Amygdala (tissue), 56 donors: ENCODE measurements around the gene LILRB2.
"Not testable (repeated sequence)": the region's sequence is repeated elsewhere in the genome, so short reads cannot be mapped to it uniquely, and the experiment has no call there.

Experiments
- DNase-seq, 56 donors: peaks; one replicate each; lab custom pipeline; 2025; lab: John Stamatoyannopoulos, UW

LILRB2 gene

GRCh38 chr19:54307389-54308020, 26.6 kb upstream of the LILRB2 start:
- DNase-seq = no peak

DNA sequence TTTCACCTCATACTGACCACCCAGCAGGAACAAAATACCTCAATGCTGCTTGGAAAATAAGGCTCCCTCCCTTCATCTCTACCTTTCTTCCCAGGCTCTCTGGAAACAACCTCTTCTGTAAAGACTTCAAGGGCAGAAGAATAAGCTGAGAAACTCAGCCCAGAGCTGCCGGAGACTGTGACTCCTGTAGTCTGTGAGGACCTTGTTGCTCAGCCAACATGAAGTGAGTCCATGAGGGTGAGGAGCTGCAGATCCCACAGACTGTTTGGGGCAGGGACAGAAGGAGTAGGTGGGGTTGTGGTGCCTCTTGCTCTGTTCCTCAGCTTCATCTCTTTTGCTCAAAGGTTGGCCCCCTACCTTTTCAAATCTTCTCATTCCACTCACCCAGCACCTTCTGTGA, 24.2 kb upstream of the LILRB2 start:
- DNase-seq = no peak

DNA sequence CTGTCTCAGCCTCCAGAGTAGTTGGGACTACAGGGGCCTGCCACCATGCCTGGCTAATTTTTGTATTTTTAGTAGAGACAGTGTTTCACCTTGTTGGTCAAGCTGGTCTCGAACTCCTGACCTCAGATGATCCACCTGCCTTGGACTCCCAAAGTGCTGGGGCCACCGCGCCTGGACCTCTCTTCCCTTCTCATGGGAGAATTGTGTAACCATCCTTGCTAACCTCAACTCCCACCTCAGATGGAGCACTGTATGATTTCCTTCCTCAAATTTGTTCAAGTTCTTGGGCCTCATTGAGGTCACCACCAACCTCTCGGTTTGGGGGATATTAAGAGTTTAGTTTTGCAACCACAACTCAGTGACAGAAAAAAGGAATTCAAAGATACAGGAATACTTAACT, 21.3 kb upstream of the LILRB2 start:
- no peak for DNase-seq

- DNase-seq = no peak
Observed at GRCh38 chr19:54299515-54299914, 18.6 kb upstream of the LILRB2 start.

GRCh38 chr19:54299126-54299498, 18.2 kb upstream of the LILRB2 start:
- DNase-seq = no peak

- no peak for DNase-seq
Observed at GRCh38 chr19:54298357-54299125, 17.6 kb upstream of the LILRB2 start.

DNA sequence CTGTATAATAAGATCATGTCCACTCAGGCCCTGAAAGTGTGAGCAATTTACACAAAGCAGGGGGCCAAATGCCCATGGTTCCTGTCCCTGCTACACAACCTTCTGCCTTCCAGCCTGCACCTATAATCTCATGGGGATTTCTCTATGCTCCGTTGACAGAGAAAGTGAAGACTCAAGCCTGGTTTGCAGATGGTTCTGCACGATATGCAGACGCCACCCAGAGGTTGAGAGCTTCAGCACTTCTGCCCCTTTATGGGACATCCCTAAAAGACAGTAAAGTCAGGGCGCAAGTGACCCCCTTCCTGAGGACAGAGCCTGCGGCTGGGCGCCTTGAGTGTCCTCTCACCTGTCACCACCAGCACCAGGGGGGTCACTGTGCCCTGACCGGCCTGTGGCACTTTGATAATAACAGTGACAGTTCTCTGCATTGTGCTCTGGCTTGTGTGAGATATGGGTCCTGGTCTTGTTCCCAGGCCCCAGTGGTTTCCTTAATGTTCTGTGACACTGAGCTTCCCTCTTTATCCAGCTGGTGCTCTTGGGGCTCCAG, 16.9 kb upstream of the LILRB2 start:
- no peak for DNase-seq

DNA sequence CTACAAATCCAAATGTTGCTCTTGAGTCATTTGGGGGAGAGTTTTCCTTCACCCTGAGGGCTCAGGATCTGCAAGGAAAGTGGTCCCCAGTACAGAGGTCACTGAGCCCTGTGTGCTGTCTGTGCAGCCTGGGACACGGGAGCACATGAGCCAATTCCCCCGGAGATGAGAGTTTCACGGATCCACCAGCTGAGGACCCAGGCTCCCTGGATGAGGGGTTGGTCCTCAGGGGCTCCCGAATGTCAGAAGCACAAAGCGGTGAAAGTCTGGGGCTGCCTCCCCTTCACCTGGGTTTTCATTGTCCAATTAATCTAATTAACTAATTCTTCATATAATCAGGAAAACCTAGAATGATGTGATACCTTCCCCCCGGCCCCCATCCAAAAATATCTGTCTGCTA, 13.6 kb upstream of the LILRB2 start:
- no peak for DNase-seq

GRCh38 chr19:54289160-54289559, 8.2 kb upstream of the LILRB2 start:
- not testable (repeated sequence) for DNase-seq

GRCh38 chr19:54287456-54287855, 6.5 kb upstream of the LILRB2 start:
- DNase-seq = no peak

- not testable (repeated sequence) for DNase-seq
Observed at GRCh38 chr19:54286283-54286682, 5.4 kb upstream of the LILRB2 start.

GRCh38 chr19:54285427-54286056, 4.6 kb upstream of the LILRB2 start:
- DNase-seq = not testable (repeated sequence)

GRCh38 chr19:54282686-54283470, 2.0 kb upstream of the LILRB2 start:
- DNase-seq = no peak

DNA sequence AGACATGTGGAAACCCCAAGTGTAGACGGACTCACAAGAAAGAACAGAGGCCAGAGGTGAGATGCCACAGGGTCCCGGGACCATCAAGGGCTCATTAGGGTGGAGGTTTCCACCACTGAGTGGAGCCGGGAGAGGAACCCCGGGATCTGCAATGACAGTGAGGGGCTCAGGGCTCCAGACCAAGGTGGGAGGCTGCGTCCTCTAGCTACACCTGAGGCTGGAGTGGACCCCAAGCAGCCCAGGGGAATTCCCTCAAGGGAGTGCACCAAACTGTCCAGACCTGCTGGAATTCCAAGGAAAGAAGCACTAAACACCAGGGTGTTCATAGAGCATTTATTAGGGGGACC, 792 bp upstream of the LILRB2 start:
- DNase-seq = not testable (repeated sequence)

GRCh38 chr19:54280441-54280840, 469 bp downstream of the LILRB2 start:
- peak in 2 of 56 donors; percentile 4 to 10 for DNase-seq

GRCh38 chr19:54280025-54280424, 885 bp downstream of the LILRB2 start:
- DNase-seq = not testable (repeated sequence)

GRCh38 chr19:54279406-54279962, 1.4 kb downstream of the LILRB2 start:
- no peak for DNase-seq

GRCh38 chr19:54278571-54279195, 2.2 kb downstream of the LILRB2 start:
- not testable (repeated sequence) for DNase-seq

GRCh38 chr19:54278056-54278455, 2.9 kb downstream of the LILRB2 start:
- DNase-seq = not testable (repeated sequence)

GRCh38 chr19:54277111-54277615, 3.7 kb downstream of the LILRB2 start:
- not testable (repeated sequence) for DNase-seq
